Hepatocyte (in vitro differentiated cells): ENCODE measurements around the gene SUGCT. TPM values are rescaled to one million over a fixed set of nuclear protein-coding genes. Genes with fewer than 3 reads are reported as not detected.

ENCODE experiments used
- DNase-seq: peaks from one replicate; pipeline ENCODE4 v3.0.0-alpha.2; 2016; ENCODE audit warnings: low spot score
- H2AFZ ChIP-seq: fragments of 200-600 bp; sonication (generic); 2 replicates; pipeline ENCODE4 v1.6.0; 2016; ENCODE audit warnings: antibody characterized with exemption, mild to moderate bottlenecking
- H3K27ac ChIP-seq: fragments of 200-600 bp; sonication (generic); 2 replicates; pipeline ENCODE4 v1.5.1; 2016; ENCODE audit warnings: mild to moderate bottlenecking
- H3K27me3 ChIP-seq: fragments of 200-600 bp; sonication (generic); 2 replicates; pipeline ENCODE4 v1.6.1; 2016
- H3K36me3 ChIP-seq: fragments of 200-600 bp; sonication (generic); replicated peaks from 2 replicates; pipeline ENCODE4 v1.5.1; 2016; ENCODE audit warnings: low read depth; ENCODE audit not compliant: insufficient read depth
- H3K4me1 ChIP-seq: fragments of 200-600 bp; sonication (generic); 2 replicates; pipeline ENCODE4 v1.5.1; 2016; ENCODE audit warnings: mild to moderate bottlenecking, moderate library complexity; ENCODE audit not compliant: insufficient read depth
- H3K4me2 ChIP-seq: fragments of 200-600 bp; sonication (generic); 2 replicates; pipeline ENCODE4 v1.6.0; 2016
- H3K4me3 ChIP-seq: fragments of 200-600 bp; sonication (generic); 2 replicates; pipeline ENCODE4 v1.5.1; 2016; ENCODE audit warnings: mild to moderate bottlenecking
- H3K79me2 ChIP-seq: fragments of 200-600 bp; sonication (generic); 2 replicates; pipeline ENCODE4 v1.6.0; 2017; ENCODE audit warnings: mild to moderate bottlenecking
- H3K9me2 ChIP-seq: fragments of 200-600 bp; sonication (generic); replicated peaks from 2 replicates; pipeline ENCODE4 v1.6.0; 2017; ENCODE audit warnings: mild to moderate bottlenecking; ENCODE audit not compliant: insufficient read depth
- H3K9me3 ChIP-seq: fragments of 200-600 bp; sonication (generic); 2 replicates; pipeline ENCODE4 v1.5.1; 2016; ENCODE audit warnings: low read depth, mild to moderate bottlenecking
- H4K20me1 ChIP-seq: fragments of 200-600 bp; sonication (generic); 2 replicates; pipeline ENCODE4 v1.6.0; 2016; ENCODE audit warnings: mild to moderate bottlenecking; ENCODE audit not compliant: insufficient read depth, poor library complexity, severe bottlenecking
- EZH2 ChIP-seq: fragments of 200-600 bp; sonication (generic); IDR thresholded peaks from 2 replicates; pipeline ENCODE4 v1.6.1; 2016; ENCODE audit warnings: antibody characterized with exemption, mild to moderate bottlenecking, borderline replicate concordance
- EZH2phosphoT487 ChIP-seq: fragments of 200-600 bp; sonication (generic); IDR thresholded peaks from one replicate; pipeline ENCODE4 v1.6.1; 2018; ENCODE audit warnings: antibody characterized with exemption, mild to moderate bottlenecking, low read depth, moderate library complexity; ENCODE audit not compliant: unreplicated experiment, severe bottlenecking
- WGBS: methylation state at CpG from one replicate; pipeline ENCODE4 v1.1.6; 2016; ENCODE audit warnings: low lambda C conversion rate; ENCODE audit errors: missing lambda C conversion rate; 5-methylcytosine and 5-hydroxymethylcytosine counted together
- polyA plus RNA-seq: library from polyadenylated mRNA; unstranded; fragments of >200 nt; fragmentation: Nextera tagmentation; extraction: Ambion mirVana; gene quantifications from 2 replicates; pipeline ENCODE4 v1.2.1, GENCODE V29; 2016
- total RNA-seq: library from RNA; depleted of rRNA; stranded (reverse); fragments of >200 nt; gene quantifications from 2 replicates; pipeline ENCODE4 v1.2.3, GENCODE V29; 2014
- TF ChIP-seq, protein P1 (sequence below): fragments of 200-600 bp; sonication (generic); IDR thresholded peaks from 2 replicates; pipeline ENCODE4 v1.5.1; 2016; ENCODE audit warnings: antibody characterized with exemption, mild to moderate bottlenecking; ENCODE audit not compliant: poor library complexity

SUGCT gene
- total and polyA plus RNA-seq, 2 experiments from 2014 or later, result 5.1 to 12.0 TPM

DNA sequence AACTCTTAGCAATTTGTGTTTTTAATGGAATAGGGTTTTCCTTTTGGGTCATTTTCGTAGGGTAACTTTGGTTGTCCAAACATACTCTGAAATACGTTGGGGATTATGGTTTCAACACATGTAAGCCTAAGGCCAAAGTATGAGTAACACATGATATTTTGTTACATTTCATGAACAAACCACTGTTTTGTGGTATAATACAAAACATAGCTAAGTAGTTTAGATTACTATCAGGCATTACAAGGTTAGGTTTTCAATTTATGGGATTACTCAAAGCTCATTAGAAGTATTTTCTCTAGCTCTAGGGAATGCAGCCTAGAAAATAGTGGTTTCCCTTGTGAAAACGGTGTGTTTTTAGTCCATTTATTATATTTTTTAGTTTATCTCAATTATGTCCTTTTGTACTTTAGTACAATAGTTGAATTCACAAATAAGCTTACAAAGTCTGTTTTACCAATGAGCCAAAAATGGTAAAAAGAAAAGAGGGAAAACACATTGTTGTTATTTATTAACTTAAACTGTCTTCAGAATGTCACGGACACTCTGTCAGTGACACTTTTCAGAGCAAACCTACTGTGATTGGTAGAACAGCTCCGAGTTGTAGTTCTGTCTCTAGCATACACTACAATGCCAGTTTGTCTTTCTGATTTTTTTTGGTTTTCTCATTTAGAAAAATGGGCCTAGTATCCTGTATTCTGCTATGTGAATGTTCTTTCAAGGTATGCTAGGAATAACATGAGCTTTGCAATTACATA, 473.7 kb downstream of the SUGCT start:
- no peaks in the 10 kb centered on the region for H4K20me1 ChIP-seq
- H3K4me3 ChIP-seq, result no peak overlapping the region
- H3K27ac ChIP-seq, result peak overlapping the region; percentile 8
- 47% methylated on average over 5 of the region's 5 CpGs for WGBS
- no peak overlapping the region for H3K4me2 ChIP-seq
- no peaks in the 10 kb centered on the region for H3K9me3 ChIP-seq
- H2AFZ ChIP-seq, result no peak overlapping the region
- H3K79me2 ChIP-seq, result no peaks in the 10 kb centered on the region
- TF ChIP-seq EZH2 (no peak), EZH2phosphoT487 (no peak)
- TF ChIP-seq, protein P1, sequence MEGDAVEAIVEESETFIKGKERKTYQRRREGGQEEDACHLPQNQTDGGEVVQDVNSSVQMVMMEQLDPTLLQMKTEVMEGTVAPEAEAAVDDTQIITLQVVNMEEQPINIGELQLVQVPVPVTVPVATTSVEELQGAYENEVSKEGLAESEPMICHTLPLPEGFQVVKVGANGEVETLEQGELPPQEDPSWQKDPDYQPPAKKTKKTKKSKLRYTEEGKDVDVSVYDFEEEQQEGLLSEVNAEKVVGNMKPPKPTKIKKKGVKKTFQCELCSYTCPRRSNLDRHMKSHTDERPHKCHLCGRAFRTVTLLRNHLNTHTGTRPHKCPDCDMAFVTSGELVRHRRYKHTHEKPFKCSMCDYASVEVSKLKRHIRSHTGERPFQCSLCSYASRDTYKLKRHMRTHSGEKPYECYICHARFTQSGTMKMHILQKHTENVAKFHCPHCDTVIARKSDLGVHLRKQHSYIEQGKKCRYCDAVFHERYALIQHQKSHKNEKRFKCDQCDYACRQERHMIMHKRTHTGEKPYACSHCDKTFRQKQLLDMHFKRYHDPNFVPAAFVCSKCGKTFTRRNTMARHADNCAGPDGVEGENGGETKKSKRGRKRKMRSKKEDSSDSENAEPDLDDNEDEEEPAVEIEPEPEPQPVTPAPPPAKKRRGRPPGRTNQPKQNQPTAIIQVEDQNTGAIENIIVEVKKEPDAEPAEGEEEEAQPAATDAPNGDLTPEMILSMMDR, result no peak
- no peaks in the 10 kb centered on the region for H3K9me2 ChIP-seq
- H3K36me3 ChIP-seq, result no peaks in the 10 kb centered on the region
- no peaks in the 10 kb centered on the region for H3K4me1 ChIP-seq
- H3K27me3 ChIP-seq, result no peaks in the 10 kb centered on the region
- no peak for DNase-seq

GRCh38 chr7:40610461-40610860, 475.7 kb downstream of the SUGCT start:
- no peaks in the 10 kb centered on the region for H3K9me2 ChIP-seq
- no peak overlapping the region for H3K4me2 ChIP-seq
- H3K27ac ChIP-seq, result no peak overlapping the region
- H2AFZ ChIP-seq, result no peak overlapping the region
- no peak overlapping the region for H3K4me3 ChIP-seq
- no peaks in the 10 kb centered on the region for H3K36me3 ChIP-seq
- no peaks in the 10 kb centered on the region for H3K4me1 ChIP-seq
- no peaks in the 10 kb centered on the region for H3K27me3 ChIP-seq
- no peak for TF ChIP-seq EZH2phosphoT487
- no peak for TF ChIP-seq EZH2
- TF ChIP-seq, protein P1, result no peak
- no peak for DNase-seq
- 91% methylated on average over 4 of the region's 4 CpGs for WGBS
- no peaks in the 10 kb centered on the region for H3K9me3 ChIP-seq
- H4K20me1 ChIP-seq, result no peaks in the 10 kb centered on the region
- no peaks in the 10 kb centered on the region for H3K79me2 ChIP-seq

DNA sequence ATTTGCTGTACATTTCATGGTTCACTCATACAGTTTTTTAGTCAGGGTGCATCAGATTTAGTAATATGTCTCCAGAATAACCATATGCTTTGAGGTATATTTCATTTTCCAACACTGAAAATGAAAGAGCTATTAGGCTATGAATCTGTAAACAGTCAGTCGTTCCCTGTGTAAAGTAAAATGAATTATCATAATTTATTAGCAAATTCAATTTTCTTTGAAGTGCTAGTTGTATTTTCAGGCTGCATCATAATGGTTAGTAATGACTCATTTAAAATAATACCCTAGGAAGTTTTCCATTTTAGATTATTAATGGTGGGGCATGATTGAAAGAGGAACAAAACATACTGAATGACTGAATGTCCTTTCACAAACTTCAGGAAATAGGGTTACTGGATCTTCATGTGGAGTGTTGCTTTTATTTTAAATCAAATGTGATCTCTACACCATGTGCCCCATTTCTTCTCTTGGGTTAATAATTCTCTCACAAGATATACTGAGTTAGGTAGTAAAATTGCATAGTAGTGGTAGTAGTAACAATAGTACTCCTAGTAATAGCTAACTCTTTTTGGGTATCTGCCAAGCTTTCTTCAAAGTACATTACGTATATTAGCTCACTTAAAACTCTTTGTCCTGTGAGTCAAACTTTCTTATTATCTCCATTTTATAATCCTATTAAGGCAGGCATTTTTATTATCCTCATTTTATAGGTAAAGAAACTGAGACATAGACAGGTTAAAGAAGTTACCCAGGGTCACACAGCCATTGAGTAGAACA, 476.5 kb downstream of the SUGCT start:
- Histone ChIP-seq H3K27me3 (no peaks in the 10 kb centered on the region), H3K79me2 (no peaks in the 10 kb centered on the region), H3K4me1 (no peaks in the 10 kb centered on the region), H3K36me3 (no peaks in the 10 kb centered on the region), H3K27ac (no peak overlapping the region), H2AFZ (no peak overlapping the region), H4K20me1 (no peaks in the 10 kb centered on the region), H3K4me3 (no peak overlapping the region), H3K9me3 (no peaks in the 10 kb centered on the region), H3K9me2 (no peaks in the 10 kb centered on the region), H3K4me2 (no peak overlapping the region)
- 70% methylated on average over 2 of the region's 2 CpGs for WGBS
- TF ChIP-seq EZH2phosphoT487 (no peak), EZH2 (no peak)
- TF ChIP-seq, protein P1, result no peak
- DNase-seq, result peak; percentile 16
